ENCODE results near the gene LNX1. TPM values are rescaled to one million over a fixed set of nuclear protein-coding genes. Genes with fewer than 3 reads are reported as not detected.
A peak's percentile ranks its signal among the peaks of the same experiment; 100 is the strongest.

The LNX1 gene
- total RNA-seq, 1 donor from 2014 or later, result 13.0 TPM

GRCh38 chr4:53441564-53441963 is 149.7 kb downstream of the LNX1 start:
- no peaks in the 10 kb centered on the region for H3K27me3 Mint-ChIP-seq (ENCODE audit: low read depth)
- H3K27ac Mint-ChIP-seq, result no peak overlapping the region

GRCh38 chr4:53436251-53436650 is 155.0 kb downstream of the LNX1 start:
- Mint-ChIP-seq H3K36me3 (peaks cover 25% of the 10 kb centered on the region), H3K27ac (no peak overlapping the region), H3K9me3 (no peaks in the 10 kb centered on the region), H3K4me3 (no peak overlapping the region), H3K27me3 (ENCODE audit: low read depth) (no peaks in the 10 kb centered on the region), H3K4me1 (no peaks in the 10 kb centered on the region)
- TF ChIP-seq, protein P1, sequence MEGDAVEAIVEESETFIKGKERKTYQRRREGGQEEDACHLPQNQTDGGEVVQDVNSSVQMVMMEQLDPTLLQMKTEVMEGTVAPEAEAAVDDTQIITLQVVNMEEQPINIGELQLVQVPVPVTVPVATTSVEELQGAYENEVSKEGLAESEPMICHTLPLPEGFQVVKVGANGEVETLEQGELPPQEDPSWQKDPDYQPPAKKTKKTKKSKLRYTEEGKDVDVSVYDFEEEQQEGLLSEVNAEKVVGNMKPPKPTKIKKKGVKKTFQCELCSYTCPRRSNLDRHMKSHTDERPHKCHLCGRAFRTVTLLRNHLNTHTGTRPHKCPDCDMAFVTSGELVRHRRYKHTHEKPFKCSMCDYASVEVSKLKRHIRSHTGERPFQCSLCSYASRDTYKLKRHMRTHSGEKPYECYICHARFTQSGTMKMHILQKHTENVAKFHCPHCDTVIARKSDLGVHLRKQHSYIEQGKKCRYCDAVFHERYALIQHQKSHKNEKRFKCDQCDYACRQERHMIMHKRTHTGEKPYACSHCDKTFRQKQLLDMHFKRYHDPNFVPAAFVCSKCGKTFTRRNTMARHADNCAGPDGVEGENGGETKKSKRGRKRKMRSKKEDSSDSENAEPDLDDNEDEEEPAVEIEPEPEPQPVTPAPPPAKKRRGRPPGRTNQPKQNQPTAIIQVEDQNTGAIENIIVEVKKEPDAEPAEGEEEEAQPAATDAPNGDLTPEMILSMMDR (IDR thresholded peaks at IDR 0.05; ENCODE audit: unreplicated experiment), result no peak
- no peak for DNase-seq (ENCODE audit: low spot score in 2 of 2, unreplicated experiment in 2 of 2)

More at GRCh38 chr4:53441564-53441963, 149.7 kb downstream of the LNX1 start:
- no peak for DNase-seq (ENCODE audit: low spot score in 2 of 2, unreplicated experiment in 2 of 2)
- TF ChIP-seq, protein P1 (IDR thresholded peaks at IDR 0.05; ENCODE audit: unreplicated experiment), result no peak
- Mint-ChIP-seq H3K9me3 (no peaks in the 10 kb centered on the region), H3K4me1 (no peaks in the 10 kb centered on the region), H3K36me3 (peaks cover 39% of the 10 kb centered on the region), H3K4me3 (no peak overlapping the region)

- H3K4me1 Mint-ChIP-seq, result no peaks in the 10 kb centered on the region
- no peak for DNase-seq (ENCODE audit: low spot score in 2 of 2, unreplicated experiment in 2 of 2)
- peaks cover 3% of the 10 kb centered on the region for H3K9me3 Mint-ChIP-seq
- H3K27me3 Mint-ChIP-seq (ENCODE audit: low read depth), result no peaks in the 10 kb centered on the region
- H3K36me3 Mint-ChIP-seq, result peaks cover 42% of the 10 kb centered on the region
- TF ChIP-seq, protein P1 (IDR thresholded peaks at IDR 0.05; ENCODE audit: unreplicated experiment), result no peak
- peak overlapping the region; percentile 53 for H3K27ac Mint-ChIP-seq
- H3K4me3 Mint-ChIP-seq, result no peak overlapping the region
Observed at GRCh38 chr4:53432528-53433424, 158.5 kb downstream of the LNX1 start.

GRCh38 chr4:53431052-53431451 is 160.2 kb downstream of the LNX1 start:
- no peak overlapping the region for H3K27ac Mint-ChIP-seq
- peaks cover 3% of the 10 kb centered on the region for H3K9me3 Mint-ChIP-seq
- H3K4me1 Mint-ChIP-seq, result no peaks in the 10 kb centered on the region
- DNase-seq (ENCODE audit: low spot score in 2 of 2, unreplicated experiment in 2 of 2), result no peak
- no peaks in the 10 kb centered on the region for H3K27me3 Mint-ChIP-seq (ENCODE audit: low read depth)
- H3K36me3 Mint-ChIP-seq, result peaks cover 35% of the 10 kb centered on the region
- no peak overlapping the region for H3K4me3 Mint-ChIP-seq
- TF ChIP-seq, protein P1 (IDR thresholded peaks at IDR 0.05; ENCODE audit: unreplicated experiment), result no peak

DNA sequence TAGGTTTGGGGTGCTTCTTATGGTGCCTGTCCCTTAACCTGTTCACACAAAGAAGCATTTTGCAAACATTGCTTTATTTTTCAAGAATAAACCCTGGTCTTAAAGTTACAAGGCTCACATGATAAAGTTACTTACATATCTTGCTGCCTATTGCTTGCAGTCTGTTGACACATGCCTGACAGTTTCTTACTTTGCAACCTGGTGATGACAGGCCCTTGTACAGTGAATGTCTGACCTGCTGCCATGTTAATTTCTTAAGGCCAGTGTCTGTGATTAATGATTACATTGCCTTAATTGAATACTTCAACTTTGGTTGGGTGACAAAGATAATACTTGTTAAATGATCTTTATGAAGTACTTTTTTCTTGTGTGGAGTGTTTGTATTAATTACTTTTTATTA is 163.9 kb downstream of the LNX1 start:
- peaks cover 3% of the 10 kb centered on the region for H3K9me3 Mint-ChIP-seq
- TF ChIP-seq, protein P1 (IDR thresholded peaks at IDR 0.05; ENCODE audit: unreplicated experiment), result no peak
- H3K27ac Mint-ChIP-seq, result no peak overlapping the region
- no peaks in the 10 kb centered on the region for H3K27me3 Mint-ChIP-seq (ENCODE audit: low read depth)
- no peak overlapping the region for H3K4me3 Mint-ChIP-seq
- H3K36me3 Mint-ChIP-seq, result peaks cover 29% of the 10 kb centered on the region
- H3K4me1 Mint-ChIP-seq, result peaks cover 6% of the 10 kb centered on the region
- DNase-seq (ENCODE audit: low spot score in 2 of 2, unreplicated experiment in 2 of 2), result no peak

Measured in mesothelial cell of epicardium (in vitro differentiated cells).